ENCODE data around the gene LGALS9B.
"Not testable (repeated sequence)": the region's sequence is repeated elsewhere in the genome, so short reads cannot be mapped to it uniquely, and the experiment has no call there.

GRCh38 chr17:20466999-20467398, 340 bp downstream of the LGALS9B start:
- TF ChIP-seq EP300, CTCF (IDR thresholded peaks at IDR 0.05): not testable (repeated sequence)
